DMS 273 treated with DMSO at 0.1 percent for 48 hours (cell line): ENCODE measurements around the gene ILK.

Source experiments
- DNase-seq: peaks from one replicate; lab custom pipeline; 2025; lab: John Stamatoyannopoulos, UW

ILK gene

GRCh38 chr11:6656936-6657335 is 53.4 kb downstream of the ILK start:
- DNase-seq = no peak

DNA sequence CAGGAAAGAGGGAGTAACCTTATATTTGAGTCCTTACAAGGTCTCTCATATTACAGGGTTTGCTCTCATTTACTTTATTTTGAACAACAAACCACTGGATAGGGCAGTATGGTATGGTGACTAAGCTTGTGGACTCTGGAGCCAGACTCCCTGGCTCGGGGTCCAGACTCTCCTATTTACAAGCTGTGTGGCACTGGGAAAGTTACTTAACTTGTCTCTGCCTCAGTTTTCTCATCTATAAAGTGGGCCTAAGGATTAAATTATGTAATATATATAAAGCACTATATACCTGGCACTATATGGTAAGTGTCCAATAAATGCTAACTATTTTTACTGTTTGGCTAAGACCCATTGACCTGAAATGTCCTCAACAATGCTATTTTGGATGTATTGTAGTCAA is 53.8 kb downstream of the ILK start:
- DNase-seq = no peak

DNA sequence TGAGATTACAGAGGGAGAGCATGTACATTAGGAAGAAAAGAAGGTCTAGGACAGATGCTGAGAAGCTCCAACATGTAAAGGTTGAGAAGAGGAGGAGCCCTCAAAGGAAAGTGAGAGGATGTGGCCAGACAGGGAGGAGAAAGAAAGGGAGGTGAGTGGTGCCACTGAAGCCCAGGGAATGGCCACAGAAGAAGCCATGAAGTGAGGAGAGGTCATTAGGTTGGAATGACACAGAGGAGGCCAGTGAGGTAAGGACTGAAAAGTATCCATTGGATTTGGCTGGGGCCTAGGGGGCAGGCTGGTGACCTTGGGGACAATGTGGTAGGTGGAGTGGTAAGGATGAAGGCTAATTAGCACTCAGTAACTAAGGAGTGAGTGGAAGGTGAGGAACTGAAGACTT is 55.1 kb downstream of the ILK start:
- DNase-seq = no peak
